NCI-H2081 (cell line): ENCODE measurements around the gene MIER3.

ENCODE experiments used
- DNase-seq, 2 experiments: peaks; one replicate each; lab custom pipeline; 2025; lab: John Stamatoyannopoulos, UW

The MIER3 gene

DNA sequence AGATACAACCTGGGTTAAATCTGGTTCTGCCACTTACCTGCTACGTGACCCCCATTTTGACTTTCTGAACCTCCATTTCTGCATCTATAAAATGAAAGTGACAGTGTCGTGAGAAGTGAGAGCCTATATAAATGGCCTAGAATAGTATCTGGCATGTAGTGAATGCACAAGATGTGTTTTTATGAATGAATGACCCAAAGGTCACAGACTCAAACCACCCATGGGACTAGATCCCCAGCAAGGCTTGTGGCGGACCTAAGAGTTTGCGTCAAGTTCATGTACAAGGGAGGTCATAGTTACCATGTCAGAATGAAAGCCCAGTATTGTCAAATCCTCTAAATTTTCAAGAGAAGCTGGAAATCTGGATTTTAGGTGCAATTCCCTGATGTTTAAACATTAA, 53.7 kb downstream of the MIER3 start:
- no peak for DNase-seq

DNA sequence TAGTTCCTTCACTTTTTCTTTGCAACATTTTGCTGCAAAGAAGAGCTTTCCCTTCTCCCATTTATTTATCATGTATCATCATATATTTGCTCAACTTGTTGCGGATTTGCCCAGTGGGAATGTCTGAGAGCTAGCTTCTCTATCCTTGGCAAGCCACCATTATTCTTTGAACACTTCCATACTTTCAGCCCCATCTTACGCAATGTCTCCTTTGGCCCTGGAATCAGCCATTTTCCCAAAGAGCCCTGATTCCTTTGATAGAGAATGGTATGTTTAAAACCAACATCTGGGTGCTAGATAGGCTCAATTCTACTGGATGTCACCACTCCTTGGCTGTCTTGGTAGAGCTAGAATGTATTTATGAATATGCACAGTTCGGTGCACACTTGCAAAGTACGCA, 55.2 kb downstream of the MIER3 start:
- DNase-seq: no peak

DNA sequence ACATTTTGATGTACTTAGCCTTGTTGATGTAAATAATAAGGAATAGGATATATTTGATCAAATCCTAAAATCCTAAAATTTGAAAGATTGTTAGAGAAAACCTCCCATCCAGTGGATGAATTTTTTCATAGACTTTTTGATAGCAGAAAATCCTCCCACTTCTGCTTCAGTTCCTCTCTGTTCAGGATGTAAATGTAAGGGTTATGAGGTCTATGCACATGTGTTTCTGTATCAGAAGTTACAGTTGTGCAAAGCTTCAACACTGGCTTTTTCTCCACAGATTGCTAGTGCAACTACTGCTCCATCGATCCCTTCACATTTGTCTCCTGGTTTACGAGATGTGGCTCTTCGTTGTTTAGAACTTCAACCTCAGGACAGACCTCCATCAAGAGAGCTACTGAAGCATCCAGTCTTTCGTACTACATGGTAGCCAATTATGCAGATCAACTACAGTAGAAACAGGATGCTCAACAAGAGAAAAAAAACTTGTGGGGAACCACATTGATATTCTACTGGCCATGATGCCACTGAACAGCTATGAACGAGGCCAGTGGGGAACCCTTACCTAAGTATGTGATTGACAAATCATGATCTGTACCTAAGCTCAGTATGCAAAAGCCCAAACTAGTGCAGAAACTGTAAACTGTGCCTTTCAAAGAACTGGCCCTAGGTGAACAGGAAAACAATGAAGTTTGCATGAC, 58.5 kb downstream of the MIER3 start:
- DNase-seq: no peak

DNA sequence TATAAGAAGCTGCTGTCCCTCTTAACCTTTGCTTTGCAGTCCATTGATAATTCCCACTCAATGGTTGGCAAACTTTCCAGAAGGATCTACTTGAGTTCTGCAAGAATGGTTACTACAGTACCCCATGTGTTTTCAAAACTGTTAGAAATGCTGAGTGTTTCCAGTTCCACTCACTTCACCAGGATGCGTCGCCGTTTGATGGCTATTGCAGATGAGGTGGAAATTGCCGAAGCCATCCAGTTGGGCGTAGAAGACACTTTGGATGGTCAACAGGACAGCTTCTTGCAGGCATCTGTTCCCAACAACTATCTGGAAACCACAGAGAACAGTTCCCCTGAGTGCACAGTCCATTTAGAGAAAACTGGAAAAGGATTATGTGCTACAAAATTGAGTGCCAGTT, 70.4 kb downstream of the MIER3 start:
- DNase-seq: no peak

DNA sequence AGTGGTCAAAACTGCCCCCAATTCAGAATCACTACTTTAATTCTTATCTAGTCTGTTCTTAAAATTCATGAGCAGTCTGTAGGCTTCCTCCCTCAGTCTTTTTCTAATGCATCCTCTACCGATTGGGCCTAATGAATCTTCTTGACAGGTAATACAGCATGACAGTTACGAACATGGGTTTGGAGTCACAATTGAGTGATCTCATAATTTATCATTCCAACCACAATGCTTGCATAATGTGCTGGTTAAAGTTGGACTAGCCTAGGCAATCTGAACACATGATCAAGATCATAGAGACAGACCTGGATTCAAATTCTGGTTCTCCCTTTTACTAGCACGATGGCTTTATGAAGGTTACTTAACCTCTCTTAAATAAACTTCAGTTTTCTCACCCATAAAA, 75.6 kb downstream of the MIER3 start:
- no peak for DNase-seq

DNA sequence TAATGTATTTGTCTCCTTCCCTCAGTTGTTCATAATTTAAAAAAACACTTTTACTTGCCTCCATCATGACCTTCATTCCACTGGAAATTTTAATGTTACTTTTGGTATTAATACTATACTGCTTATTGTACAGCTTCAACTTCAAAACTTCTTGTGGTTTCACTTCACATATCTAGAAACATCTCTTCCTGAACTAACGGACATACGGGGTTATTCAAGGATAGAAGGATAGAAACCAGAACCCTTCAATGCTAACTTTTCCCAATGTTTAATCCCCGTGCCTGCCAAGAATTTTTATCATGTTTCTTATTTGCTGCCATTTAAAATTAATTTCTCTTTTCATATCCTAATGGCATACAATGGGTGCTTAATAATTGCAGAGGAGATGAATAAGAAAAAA, 78.9 kb downstream of the MIER3 start:
- DNase-seq: no peak

DNA sequence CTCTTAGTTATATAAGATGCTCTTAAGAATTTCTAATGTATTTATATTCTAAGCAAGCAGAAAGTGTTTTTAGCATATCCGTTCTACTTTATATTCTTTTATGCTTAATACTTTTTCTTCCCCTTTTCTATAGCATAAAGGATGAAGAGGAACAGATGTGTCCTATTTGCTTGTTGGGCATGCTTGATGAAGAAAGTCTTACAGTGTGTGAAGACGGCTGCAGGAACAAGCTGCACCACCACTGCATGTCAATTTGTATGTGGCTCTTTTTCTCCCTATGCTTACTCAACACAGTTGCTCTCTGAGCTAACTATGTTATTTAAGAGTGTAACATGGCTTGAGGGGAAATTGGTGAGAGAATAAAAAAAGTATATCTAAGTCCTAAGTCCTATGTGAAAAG, 80.1 kb downstream of the MIER3 start:
- no peak for DNase-seq
